Tibial artery (tissue), 4 donors: Measurements from ENCODE around the gene PLPP4.

ENCODE experiments used
- DNase-seq, 2 donors: peaks; one replicate each; pipeline ENCODE4 v3.0.0-alpha.2; 2019
- H3K27ac ChIP-seq, 2 donors: fragments of 200-600 bp; sonication (generic) in 1 of 2; 1 replicate in 1 of 2; 2 replicates in 1 of 2; pipeline ENCODE4 v1.5.1; 2018 to 2019; ENCODE audit warnings: mild to moderate bottlenecking in 1 of 2
- H3K27me3 ChIP-seq, 2 donors: fragments of 200-600 bp; sonication (generic) in 1 of 2; one replicate each; pipeline versions ENCODE4 v1.5.1 to v1.6.0; 2016 to 2019
- H3K36me3 ChIP-seq, 3 donors: fragments of 200-600 bp; sonication (generic) in 2 of 3; one replicate each; pipeline ENCODE4 v1.5.1; 2016 to 2019; ENCODE audit warnings: mild to moderate bottlenecking in 2 of 3
- H3K4me1 ChIP-seq, 4 donors: fragments of 200-600 bp; sonication (generic) in 2 of 4; 1 replicate in 3 of 4; 2 replicates in 1 of 4; pipeline ENCODE4 v1.5.1; 2016 to 2019
- H3K4me3 ChIP-seq, 2 donors: fragments of 200-600 bp; sonication (generic) in 1 of 2; 1 replicate in 1 of 2; 2 replicates in 1 of 2; pipeline ENCODE4 v1.5.1; 2018 to 2019; ENCODE audit warnings: mild to moderate bottlenecking in 2 of 2
- H3K9me3 ChIP-seq, 3 donors: fragments of 200-600 bp; sonication (generic) in 1 of 3; one replicate each; pipeline ENCODE4 v1.5.1; 2016 to 2019
- intact Hi-C: fragments of 100-400 bp; cut with DNase I; formaldehyde crosslinking; loops from one replicate; pipeline ENCODE4 v1.15.0; 2023; ENCODE audit warnings: low total_unique reads
- TF ChIP-seq, protein P1 (sequence below), 2 experiments: fragments of 200-600 bp in 1 of 2; fragments of 450-650 bp in 1 of 2; IDR thresholded peaks; one replicate each; pipeline ENCODE4 v1.5.1; 2017 to 2019; ENCODE audit warnings: antibody characterized with exemption in 2 of 2, mild to moderate bottlenecking in 1 of 2, moderate library complexity in 1 of 2

PLPP4 gene

DNA sequence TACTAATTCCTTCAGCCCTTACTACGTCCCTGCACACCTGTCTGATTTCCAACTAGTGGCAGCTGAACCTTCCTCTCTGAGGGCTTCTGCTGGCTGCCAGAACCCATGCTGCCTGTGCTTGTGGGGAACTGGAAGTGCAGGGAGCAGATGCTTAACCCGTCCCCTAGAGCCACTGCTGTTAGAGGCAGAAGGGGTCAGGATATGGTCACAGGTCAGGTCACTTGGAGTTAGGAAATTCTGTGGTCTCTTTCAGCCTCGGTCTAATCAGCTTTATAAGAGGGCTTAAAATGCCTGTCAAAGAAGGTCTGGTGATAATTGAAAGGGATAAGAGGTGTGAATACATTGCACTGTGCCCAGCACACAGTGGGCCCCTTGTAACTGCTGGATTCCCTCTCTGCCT is 82.0 kb downstream of the PLPP4 start:
- TF ChIP-seq, protein P1, sequence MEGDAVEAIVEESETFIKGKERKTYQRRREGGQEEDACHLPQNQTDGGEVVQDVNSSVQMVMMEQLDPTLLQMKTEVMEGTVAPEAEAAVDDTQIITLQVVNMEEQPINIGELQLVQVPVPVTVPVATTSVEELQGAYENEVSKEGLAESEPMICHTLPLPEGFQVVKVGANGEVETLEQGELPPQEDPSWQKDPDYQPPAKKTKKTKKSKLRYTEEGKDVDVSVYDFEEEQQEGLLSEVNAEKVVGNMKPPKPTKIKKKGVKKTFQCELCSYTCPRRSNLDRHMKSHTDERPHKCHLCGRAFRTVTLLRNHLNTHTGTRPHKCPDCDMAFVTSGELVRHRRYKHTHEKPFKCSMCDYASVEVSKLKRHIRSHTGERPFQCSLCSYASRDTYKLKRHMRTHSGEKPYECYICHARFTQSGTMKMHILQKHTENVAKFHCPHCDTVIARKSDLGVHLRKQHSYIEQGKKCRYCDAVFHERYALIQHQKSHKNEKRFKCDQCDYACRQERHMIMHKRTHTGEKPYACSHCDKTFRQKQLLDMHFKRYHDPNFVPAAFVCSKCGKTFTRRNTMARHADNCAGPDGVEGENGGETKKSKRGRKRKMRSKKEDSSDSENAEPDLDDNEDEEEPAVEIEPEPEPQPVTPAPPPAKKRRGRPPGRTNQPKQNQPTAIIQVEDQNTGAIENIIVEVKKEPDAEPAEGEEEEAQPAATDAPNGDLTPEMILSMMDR (IDR thresholded peaks at IDR 0.05): no peak
- Histone ChIP-seq H3K4me3 (no peak overlapping the region), H3K27ac (no peak overlapping the region), H3K27me3 (no peaks in the 10 kb centered on the region), H3K4me1 (no peaks in the 10 kb centered on the region), H3K9me3 (no peaks in the 10 kb centered on the region), H3K36me3 (no peaks in the 10 kb centered on the region)
- intact Hi-C loops: no loop called here
- no peak for DNase-seq

DNA sequence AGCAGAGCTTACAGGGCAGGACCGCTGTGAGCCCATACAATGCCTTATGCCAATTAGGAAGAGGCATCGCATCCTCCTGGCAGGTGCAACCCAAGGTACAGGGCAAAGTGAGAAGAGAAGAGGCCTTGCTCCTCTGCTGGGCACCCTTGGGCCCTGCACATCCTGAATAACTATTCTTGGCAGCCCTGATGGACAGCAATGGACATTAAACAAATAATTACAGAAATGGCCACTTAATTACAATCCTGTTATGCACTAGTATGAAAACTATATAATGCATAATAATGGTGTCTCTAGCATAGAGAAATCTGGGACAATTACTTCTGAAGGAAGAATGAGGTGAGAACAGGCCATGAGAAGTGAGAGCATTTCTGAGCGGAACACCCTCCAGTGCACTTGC is 83.5 kb downstream of the PLPP4 start:
- no peaks in the 10 kb centered on the region for H3K9me3 ChIP-seq
- intact Hi-C loops: no loop called here
- H3K4me1 ChIP-seq: no peaks in the 10 kb centered on the region
- TF ChIP-seq, protein P1 (IDR thresholded peaks at IDR 0.05): no peak
- H3K27me3 ChIP-seq: no peaks in the 10 kb centered on the region
- no peak overlapping the region for H3K4me3 ChIP-seq
- DNase-seq: no peak
- H3K36me3 ChIP-seq: no peaks in the 10 kb centered on the region
- H3K27ac ChIP-seq: no peak overlapping the region

DNA sequence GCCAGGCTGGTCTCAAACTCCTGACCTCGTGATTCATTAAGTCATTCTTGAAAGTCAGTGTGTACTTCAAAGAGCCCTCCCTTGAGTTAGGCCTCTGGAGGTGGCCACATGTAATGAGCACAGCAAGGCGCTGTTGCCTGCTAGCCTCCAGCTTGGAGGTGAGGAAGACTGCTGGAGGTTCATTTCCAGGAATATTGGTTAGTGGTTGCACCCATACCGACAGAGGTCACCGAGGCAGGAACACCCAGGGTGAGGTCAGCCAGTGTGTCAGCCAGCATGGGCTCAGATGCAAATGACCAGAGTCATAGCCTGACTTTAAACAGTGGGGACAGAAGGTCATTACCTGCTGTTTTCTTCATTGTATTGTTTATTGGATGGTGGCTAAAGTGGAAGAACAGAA is 85.0 kb downstream of the PLPP4 start:
- intact Hi-C loops: no loop called here
- no peaks in the 10 kb centered on the region for H3K9me3 ChIP-seq
- TF ChIP-seq, protein P1 (IDR thresholded peaks at IDR 0.05): no peak

DNA sequence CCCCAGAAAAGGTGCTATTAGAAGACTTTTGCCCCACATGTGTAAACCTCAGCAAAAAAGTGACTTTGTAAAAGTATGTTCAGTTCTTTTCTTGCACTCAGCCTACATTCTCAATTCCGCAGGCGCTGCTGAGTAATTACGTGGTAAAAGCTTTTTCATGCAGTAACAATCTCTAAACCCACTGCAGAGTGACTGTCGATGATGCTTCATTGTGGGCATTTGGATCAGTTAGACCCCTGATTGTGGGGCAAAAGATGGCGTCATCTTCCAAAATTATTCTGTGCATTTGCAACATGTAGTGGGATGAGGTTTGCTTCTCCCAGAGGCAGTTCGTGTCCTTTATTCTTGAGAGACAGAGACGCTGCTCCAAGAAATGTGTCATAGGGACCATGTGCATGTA is 85.6 kb downstream of the PLPP4 start:
- no peaks in the 10 kb centered on the region for H3K27me3 ChIP-seq
- no peak for DNase-seq
- no peaks in the 10 kb centered on the region for H3K9me3 ChIP-seq
- no peak overlapping the region for H3K4me3 ChIP-seq
- TF ChIP-seq, protein P1 (IDR thresholded peaks at IDR 0.05): no peak
- intact Hi-C loops: no loop called here
- H3K27ac ChIP-seq: no peak overlapping the region
- no peaks in the 10 kb centered on the region for H3K36me3 ChIP-seq
- H3K4me1 ChIP-seq: no peaks in the 10 kb centered on the region

More for the DNA sequence above, 85.0 kb downstream of the PLPP4 start:
- no peaks in the 10 kb centered on the region for H3K36me3 ChIP-seq
- DNase-seq: no peak
- H3K27ac ChIP-seq: no peak overlapping the region
- H3K27me3 ChIP-seq: no peaks in the 10 kb centered on the region
- H3K4me1 ChIP-seq: no peaks in the 10 kb centered on the region
- no peak overlapping the region for H3K4me3 ChIP-seq

DNA sequence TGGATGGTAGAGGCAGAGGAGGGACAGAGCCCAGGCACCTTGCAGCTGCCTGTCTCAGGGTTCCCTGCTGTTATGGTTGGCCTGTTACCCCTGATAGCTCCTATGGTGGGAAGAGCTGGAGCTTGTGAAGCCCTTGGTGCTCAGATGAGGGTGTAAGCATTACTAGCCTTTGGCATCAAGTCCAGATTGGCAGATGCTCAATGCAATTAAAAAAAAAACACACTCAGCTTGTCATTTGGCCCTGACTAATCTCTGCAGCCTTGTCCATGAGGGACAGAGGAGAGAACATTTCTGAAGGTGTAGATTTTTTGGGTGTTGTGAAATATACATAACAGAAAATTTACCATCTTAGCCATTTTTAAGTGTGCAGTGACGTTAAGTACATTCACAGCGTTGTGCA is 86.3 kb downstream of the PLPP4 start:
- H3K36me3 ChIP-seq: no peaks in the 10 kb centered on the region
- TF ChIP-seq, protein P1 (IDR thresholded peaks at IDR 0.05): no peak
- no peaks in the 10 kb centered on the region for H3K27me3 ChIP-seq
- H3K9me3 ChIP-seq: no peaks in the 10 kb centered on the region
- DNase-seq: no peak
- intact Hi-C loops: no loop called here
- H3K4me1 ChIP-seq: no peaks in the 10 kb centered on the region
- H3K27ac ChIP-seq: no peak overlapping the region
- H3K4me3 ChIP-seq: no peak overlapping the region

DNA sequence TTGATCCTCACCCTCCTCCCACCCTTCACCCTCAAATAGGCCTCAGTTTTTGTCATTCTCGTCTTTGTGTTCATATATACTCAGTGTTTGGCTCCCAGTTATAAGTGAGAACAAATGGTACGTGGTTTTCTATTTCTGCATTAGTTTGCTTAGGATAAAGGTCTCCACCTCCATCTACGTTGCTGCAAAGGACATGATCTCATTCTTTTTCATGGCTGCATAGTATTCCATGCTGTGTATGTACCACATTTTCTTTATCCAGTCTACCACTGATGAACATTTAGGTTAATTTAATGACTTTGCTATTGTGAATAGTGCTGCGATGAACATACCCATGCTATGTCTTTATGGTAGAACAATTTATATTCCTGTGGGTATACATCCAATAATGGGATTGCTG is 91.2 kb downstream of the PLPP4 start:
- Histone ChIP-seq H3K4me1 (no peaks in the 10 kb centered on the region), H3K4me3 (no peak overlapping the region), H3K27ac (no peak overlapping the region), H3K27me3 (no peaks in the 10 kb centered on the region), H3K36me3 (no peaks in the 10 kb centered on the region), H3K9me3 (peaks cover 0 to 6% (median 3%) of the 10 kb centered on the region in 3 donors)
- no peak for DNase-seq
- TF ChIP-seq, protein P1 (IDR thresholded peaks at IDR 0.05): no peak
- intact Hi-C loops: no loop called here
